ENCODE results near the gene TIMM17A. TPM values are rescaled to one million over a fixed set of nuclear protein-coding genes. Genes with fewer than 3 reads are reported as not detected.

TIMM17A gene
- polyA plus RNA-seq, 1 donor: 41.6 TPM

Other genes starting within 250 kb of the TIMM17A start
- gene IPO9, start 126.3 kb upstream of the TIMM17A start, polyA plus RNA-seq: 29.5 TPM
- gene SHISA4, start 66.6 kb upstream of the TIMM17A start, polyA plus RNA-seq: 6.0 TPM
- gene LMOD1, start 9.0 kb upstream of the TIMM17A start, polyA plus RNA-seq: 17.3 TPM
- gene RNPEP, start 27.1 kb downstream of the TIMM17A start, polyA plus RNA-seq: 55.9 TPM
- 594 TPM for gene ELF3, start 55.1 kb downstream of the TIMM17A start, polyA plus RNA-seq
- 0.10 TPM for gene GPR37L1, start 167.4 kb downstream of the TIMM17A start, polyA plus RNA-seq
- 37.4 TPM for gene ARL8A, start 189.2 kb downstream of the TIMM17A start, polyA plus RNA-seq
- gene PTPN7, start 205.1 kb downstream of the TIMM17A start, polyA plus RNA-seq: 4.4 TPM
- 0.36 TPM for gene LGR6, start 238.3 kb downstream of the TIMM17A start, polyA plus RNA-seq

Data from large intestine (tissue), 1 donor.